ENCODE data around the gene TTC33.
A peak's percentile ranks its signal among the peaks of the same experiment; 100 is the strongest.

DNA sequence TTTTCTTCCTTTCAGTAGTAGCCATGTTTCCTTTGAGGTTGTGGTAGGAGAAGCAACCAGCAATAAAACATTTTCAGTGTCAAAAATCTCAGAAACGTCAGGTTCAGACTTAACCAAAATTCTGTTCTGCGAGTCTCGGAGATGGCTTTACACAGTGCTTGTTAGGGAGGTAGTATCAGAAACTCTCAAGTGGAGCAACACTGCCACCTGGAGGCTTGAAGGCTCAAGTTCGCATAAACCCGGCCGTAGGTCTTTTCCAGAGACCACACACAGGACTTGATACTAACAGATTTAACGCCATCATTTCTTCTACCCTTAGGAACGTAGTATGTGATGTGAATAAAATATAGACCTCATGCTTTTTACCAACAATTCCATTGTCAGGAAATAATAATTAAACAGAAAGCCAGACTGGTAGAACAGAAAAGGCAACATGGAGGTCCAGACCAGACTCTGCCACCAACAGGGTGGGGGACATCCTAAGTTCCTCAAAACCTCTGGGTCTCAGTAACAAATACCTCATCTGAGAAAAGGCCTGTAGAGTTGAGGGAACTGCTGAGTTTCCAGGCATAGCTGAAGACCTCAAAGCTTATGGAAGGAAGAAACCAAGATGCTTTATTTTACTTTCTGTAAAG, 67.5 kb downstream of the TTC33 start:
- TF ChIP-seq, protein P1, sequence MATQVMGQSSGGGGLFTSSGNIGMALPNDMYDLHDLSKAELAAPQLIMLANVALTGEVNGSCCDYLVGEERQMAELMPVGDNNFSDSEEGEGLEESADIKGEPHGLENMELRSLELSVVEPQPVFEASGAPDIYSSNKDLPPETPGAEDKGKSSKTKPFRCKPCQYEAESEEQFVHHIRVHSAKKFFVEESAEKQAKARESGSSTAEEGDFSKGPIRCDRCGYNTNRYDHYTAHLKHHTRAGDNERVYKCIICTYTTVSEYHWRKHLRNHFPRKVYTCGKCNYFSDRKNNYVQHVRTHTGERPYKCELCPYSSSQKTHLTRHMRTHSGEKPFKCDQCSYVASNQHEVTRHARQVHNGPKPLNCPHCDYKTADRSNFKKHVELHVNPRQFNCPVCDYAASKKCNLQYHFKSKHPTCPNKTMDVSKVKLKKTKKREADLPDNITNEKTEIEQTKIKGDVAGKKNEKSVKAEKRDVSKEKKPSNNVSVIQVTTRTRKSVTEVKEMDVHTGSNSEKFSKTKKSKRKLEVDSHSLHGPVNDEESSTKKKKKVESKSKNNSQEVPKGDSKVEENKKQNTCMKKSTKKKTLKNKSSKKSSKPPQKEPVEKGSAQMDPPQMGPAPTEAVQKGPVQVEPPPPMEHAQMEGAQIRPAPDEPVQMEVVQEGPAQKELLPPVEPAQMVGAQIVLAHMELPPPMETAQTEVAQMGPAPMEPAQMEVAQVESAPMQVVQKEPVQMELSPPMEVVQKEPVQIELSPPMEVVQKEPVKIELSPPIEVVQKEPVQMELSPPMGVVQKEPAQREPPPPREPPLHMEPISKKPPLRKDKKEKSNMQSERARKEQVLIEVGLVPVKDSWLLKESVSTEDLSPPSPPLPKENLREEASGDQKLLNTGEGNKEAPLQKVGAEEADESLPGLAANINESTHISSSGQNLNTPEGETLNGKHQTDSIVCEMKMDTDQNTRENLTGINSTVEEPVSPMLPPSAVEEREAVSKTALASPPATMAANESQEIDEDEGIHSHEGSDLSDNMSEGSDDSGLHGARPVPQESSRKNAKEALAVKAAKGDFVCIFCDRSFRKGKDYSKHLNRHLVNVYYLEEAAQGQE (IDR thresholded peaks at IDR 0.05; ENCODE audit: borderline replicate concordance), result no peak
- TF ChIP-seq POLR2AphosphoS5 (IDR thresholded peaks at IDR 0.05) (no peak), RAD21 (conservative IDR thresholded peaks at IDR 0.05) (peak; percentile 98), SMC3 (conservative IDR thresholded peaks at IDR 0.05; ENCODE audit: poor library complexity) (peak; percentile 99)
- TF ChIP-seq, protein P2, sequence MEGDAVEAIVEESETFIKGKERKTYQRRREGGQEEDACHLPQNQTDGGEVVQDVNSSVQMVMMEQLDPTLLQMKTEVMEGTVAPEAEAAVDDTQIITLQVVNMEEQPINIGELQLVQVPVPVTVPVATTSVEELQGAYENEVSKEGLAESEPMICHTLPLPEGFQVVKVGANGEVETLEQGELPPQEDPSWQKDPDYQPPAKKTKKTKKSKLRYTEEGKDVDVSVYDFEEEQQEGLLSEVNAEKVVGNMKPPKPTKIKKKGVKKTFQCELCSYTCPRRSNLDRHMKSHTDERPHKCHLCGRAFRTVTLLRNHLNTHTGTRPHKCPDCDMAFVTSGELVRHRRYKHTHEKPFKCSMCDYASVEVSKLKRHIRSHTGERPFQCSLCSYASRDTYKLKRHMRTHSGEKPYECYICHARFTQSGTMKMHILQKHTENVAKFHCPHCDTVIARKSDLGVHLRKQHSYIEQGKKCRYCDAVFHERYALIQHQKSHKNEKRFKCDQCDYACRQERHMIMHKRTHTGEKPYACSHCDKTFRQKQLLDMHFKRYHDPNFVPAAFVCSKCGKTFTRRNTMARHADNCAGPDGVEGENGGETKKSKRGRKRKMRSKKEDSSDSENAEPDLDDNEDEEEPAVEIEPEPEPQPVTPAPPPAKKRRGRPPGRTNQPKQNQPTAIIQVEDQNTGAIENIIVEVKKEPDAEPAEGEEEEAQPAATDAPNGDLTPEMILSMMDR (IDR thresholded peaks at IDR 0.05; ENCODE audit: poor library complexity, severe bottlenecking), result peak; percentile 93

Measured in neural cell (in vitro differentiated cells).